Loucy (cell line): ENCODE data around the gene AHNAK.
"Not testable (repeated sequence)": the region's sequence is repeated elsewhere in the genome, so short reads cannot be mapped to it uniquely, and the experiment has no call there.

Experiments used
- CTCF ChIP-seq: fragments of 200-600 bp; sonication (generic); conservative IDR thresholded peaks from 2 replicates; pipeline ENCODE4 v1.5.1; 2014; ENCODE audit warnings: mild to moderate bottlenecking, antibody characterized with exemption, low read length
- EZH2phosphoT487 ChIP-seq: fragments of 200-600 bp; IDR thresholded peaks from 2 replicates; pipeline ENCODE4 v1.6.1; 2018; ENCODE audit warnings: antibody characterized with exemption, mild to moderate bottlenecking, moderate library complexity, borderline replicate concordance

- not testable (repeated sequence) for TF ChIP-seq CTCF, EZH2phosphoT487
Observed at GRCh38 chr11:62550478-62550877, 3.9 kb upstream of the AHNAK start.
